UCSD-AML1 (cell line): Measurements from ENCODE around the gene IFI27.

ENCODE experiments used
- DNase-seq: peaks from one replicate; lab custom pipeline; 2025; ENCODE audit not compliant: unreplicated experiment; lab: John Stamatoyannopoulos, UW

The IFI27 gene

GRCh38 chr14:94124582-94125377 is 14.2 kb downstream of the IFI27 start:
- DNase-seq: no peak

- DNase-seq: no peak
Observed at GRCh38 chr14:94125659-94126418, 15.3 kb downstream of the IFI27 start.

- DNase-seq: no peak
Observed at GRCh38 chr14:94126419-94126677, 15.8 kb downstream of the IFI27 start.

GRCh38 chr14:94126800-94127199 is 16.3 kb downstream of the IFI27 start:
- DNase-seq: no peak

- no peak for DNase-seq
Observed at GRCh38 chr14:94127330-94127729, 16.8 kb downstream of the IFI27 start.

GRCh38 chr14:94128216-94128839 is 17.8 kb downstream of the IFI27 start:
- no peak for DNase-seq

GRCh38 chr14:94129111-94129757 is 18.7 kb downstream of the IFI27 start, which contains the start of gene IFI27L2:
Gene IFI27L2, minus strand, starts transcription at chr14:94129604. Its CDS starts 40 bp downstream, at chr14:94129564.
- peak; percentile 80 for DNase-seq

GRCh38 chr14:94129758-94130414 is 19.4 kb downstream of the IFI27 start:
- DNase-seq: no peak

- no peak for DNase-seq
Observed at GRCh38 chr14:94132285-94132887, 21.9 kb downstream of the IFI27 start.

GRCh38 chr14:94135476-94135875 is 24.9 kb downstream of the IFI27 start:
- DNase-seq: no peak

GRCh38 chr14:94136575-94137331 is 26.2 kb downstream of the IFI27 start:
- peak; percentile 80 for DNase-seq

GRCh38 chr14:94138251-94138650 is 27.7 kb downstream of the IFI27 start:
- no peak for DNase-seq

GRCh38 chr14:94139006-94139405 is 28.5 kb downstream of the IFI27 start:
- DNase-seq: no peak

GRCh38 chr14:94139421-94139820 is 28.9 kb downstream of the IFI27 start:
- no peak for DNase-seq

- no peak for DNase-seq
Observed at GRCh38 chr14:94142247-94142646, 31.7 kb downstream of the IFI27 start.

- DNase-seq: no peak
Observed at GRCh38 chr14:94142836-94143235, 32.3 kb downstream of the IFI27 start.

- no peak for DNase-seq
Observed at GRCh38 chr14:94143239-94143638, 32.7 kb downstream of the IFI27 start.

- DNase-seq: no peak
Observed at GRCh38 chr14:94143711-94144110, 33.2 kb downstream of the IFI27 start.

GRCh38 chr14:94144765-94145164 is 34.2 kb downstream of the IFI27 start:
- DNase-seq: peak; percentile 34
